GM04503 (cell line): Measurements from ENCODE around the gene RAB40C.
"Not testable (repeated sequence)": the region's sequence is repeated elsewhere in the genome, so short reads cannot be mapped to it uniquely, and the experiment has no call there.

Source experiments
- DNase-seq: peaks from one replicate; pipeline ENCODE4 v3.0.0-alpha.2; 2012; ENCODE audit warnings: low read depth

The RAB40C gene

GRCh38 chr16:590815-591200, 942 bp downstream of the RAB40C start:
- no peak for DNase-seq

- DNase-seq: no peak
Measured at GRCh38 chr16:591231-591630, 1.4 kb downstream of the RAB40C start.

DNA sequence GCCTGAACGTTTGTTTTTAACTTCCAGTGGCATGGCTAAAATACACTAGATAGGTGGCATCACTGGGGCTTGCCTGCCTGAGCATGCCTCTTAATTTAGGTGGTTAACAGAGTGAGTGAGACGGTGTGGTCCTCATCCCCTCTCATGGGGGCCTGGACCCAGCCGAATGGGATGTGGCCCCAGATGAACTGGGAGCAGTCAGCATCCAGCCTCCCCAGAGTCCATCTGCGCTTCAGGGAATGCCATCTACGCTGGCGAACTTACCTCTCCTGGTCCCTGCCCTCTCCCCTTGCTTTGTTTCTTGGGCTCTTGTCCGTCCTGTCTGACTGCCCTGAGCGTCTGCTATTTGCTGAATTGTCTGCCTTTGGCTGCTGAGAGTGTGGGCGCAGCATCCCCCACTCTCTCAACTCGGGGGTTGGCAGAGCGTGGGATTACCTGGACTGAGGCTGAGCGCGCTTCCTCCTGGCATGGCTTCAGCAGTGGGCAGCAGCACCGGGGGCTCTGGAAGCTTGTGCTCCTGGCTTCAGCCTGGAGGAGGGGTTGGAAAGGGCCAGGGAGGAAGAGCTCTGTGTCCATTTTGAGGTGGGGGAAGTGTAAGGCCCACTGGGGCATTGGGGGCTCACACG, 2.1 kb downstream of the RAB40C start:
- no peak for DNase-seq

DNA sequence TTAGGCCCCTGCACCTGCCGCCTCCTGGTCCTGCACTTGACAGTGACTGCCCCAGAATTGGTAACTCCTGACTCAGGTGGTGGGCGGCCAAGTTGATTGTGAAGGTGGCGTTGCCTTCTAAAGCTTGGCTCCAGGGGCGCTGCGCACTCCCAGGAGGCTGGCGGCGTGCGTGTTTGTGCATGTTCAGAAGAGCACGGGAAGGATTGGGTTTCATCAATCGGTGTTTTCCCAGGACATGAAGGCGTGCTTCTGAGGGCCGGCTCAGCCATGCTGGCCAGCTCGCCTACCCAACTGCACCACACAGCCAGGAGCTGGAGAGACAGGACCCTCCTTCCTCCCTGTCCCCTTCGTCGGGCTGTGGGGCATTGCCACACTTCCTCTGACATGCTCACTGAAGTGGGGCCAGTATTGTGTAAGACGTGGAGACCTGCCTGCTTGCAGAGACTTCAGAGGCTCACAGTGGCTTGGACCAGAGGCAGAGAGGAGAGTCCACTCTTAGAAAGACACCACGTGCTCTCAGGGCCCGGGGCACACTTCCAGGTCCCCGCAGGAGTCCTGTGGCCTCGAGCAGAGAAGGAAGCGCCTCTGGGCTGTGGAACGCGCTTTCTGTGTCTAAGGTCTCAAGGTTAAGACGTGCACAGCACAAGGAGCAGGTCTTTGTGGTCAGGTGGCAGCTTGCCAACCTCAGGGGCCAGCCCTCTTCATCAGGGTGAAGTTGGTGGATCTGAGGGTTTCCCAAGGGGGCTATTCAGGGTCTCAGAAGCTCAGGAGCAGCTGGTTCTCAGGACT, 2.8 kb downstream of the RAB40C start:
- DNase-seq: no peak

GRCh38 chr16:593406-593805, 3.5 kb downstream of the RAB40C start:
- no peak for DNase-seq

- DNase-seq: no peak
Measured at GRCh38 chr16:593807-594206, 3.9 kb downstream of the RAB40C start.

DNA sequence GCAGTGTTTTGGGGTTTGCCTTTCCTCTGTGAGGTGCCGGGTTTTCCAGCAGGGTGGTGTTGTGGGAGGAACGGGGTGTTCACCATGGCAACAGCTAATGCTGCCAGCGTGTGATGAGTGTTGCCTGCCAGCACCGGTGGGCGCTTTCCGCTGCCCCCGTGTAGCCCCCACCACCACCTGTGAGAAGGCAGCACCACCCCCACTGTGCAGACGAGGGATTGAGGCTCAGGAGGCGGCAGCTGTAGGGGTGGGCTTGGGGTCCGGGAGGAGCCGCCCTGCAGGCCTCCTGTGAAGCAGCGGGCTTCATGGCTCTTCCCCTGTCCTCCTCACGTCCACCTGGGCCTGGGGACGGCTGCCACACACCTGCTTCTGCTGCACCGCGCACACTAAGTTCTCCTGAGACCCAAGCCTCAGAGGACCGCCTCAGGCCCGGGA, 5.2 kb downstream of the RAB40C start:
- DNase-seq: no peak

GRCh38 chr16:595942-596735, 6.3 kb downstream of the RAB40C start:
- DNase-seq: no peak

DNA sequence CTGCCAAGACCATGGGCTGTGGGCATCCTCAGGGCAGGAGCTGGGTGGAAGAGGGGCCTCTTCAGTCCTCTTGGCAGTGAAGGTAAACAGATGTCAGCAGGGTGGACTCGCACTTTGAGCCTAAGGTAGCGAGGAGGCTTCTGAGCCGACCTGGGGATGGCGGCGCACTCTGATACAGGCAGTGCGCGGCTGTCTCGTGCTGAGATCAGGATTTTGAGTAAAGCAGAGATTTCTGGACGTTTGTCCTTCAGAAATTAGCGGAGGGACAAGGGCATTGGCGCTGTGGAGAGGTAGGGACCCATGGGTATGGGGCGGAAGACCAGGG, 6.8 kb downstream of the RAB40C start:
- no peak for DNase-seq

DNA sequence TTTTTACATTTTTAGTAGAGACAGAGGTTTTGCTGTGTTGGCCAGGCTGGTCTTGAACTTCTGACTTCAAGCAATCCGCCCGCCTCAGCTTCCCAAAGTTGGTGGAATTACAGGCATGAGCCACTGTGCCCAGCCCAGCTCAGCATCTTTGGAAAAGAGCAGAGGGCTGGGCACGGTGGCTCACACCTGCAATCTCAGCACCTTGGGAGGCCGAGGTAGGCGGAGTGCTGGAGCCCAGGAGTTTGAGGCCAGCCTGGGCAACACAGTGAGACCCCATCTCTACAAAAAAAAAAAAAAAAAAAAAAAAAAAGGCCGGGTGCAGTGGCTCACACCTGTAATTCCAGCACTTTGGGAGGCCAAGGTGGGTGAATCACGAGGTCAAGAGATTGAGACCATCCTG, 7.8 kb downstream of the RAB40C start:
- DNase-seq: not testable (repeated sequence)

GRCh38 chr16:598823-599739, 9.2 kb downstream of the RAB40C start:
- no peak for DNase-seq

DNA sequence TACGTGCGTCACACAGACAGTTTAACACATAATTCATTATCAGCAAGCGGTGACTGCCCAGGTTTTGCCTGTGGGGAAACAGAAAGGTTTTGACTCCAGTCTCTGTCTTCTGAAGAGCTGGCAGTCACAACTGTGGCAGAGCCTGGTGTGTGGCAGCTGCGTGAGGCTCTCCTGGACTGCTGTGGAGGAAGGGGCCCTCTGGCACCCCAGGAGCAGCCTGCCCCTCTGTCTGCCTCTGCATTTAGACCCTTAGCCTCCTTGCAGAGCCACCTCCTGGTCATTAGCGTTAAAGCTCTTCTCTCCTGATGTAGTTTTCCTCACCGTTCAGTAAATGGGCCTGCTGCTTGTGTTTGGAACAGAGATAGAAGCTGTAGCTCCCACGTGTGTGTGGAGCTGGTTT, 10.9 kb downstream of the RAB40C start:
- no peak for DNase-seq

DNA sequence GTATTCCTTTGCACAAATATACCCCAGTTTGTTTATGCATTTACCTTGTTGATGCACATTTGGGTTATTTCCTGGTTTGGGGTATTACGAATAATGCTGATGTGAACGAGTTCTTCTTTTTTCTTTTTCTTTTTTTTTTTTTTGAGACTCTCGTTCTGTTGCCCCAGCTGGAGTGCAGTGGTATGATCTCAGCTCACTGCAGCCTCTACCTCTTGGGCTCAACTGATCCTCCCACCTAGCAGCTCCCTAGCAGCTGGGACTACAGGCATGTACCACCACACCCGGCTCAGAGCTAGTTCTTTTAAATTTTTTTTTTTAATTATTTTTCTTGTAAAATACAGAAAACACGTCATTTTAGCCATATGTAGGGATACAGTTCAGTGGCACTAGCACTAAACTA, 14.1 kb downstream of the RAB40C start:
- no peak for DNase-seq

GRCh38 chr16:606656-607307, 16.9 kb downstream of the RAB40C start:
- no peak for DNase-seq

GRCh38 chr16:608019-608418, 18.2 kb downstream of the RAB40C start:
- DNase-seq: no peak

- DNase-seq: no peak
Measured at GRCh38 chr16:609316-609715, 19.4 kb downstream of the RAB40C start.

DNA sequence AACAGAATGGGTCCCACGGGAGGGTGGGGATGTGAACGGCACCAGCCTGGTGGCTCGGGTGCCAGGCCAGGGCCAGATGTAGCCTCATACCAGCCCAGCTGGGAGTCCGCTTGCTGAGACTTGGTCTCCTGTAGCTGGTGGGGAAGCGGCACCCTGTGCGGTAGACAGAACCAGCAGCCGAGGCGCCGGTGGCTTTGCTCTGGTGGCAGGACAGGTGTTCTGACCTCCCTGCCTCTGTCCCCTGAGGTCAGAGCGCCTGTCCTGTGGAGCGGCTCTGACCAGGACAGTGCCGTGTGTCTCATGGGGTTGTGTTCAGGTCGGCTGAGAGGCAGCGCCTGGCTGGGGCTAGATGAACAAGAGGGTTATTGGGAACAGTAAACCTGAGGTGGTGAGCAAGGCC, 20.1 kb downstream of the RAB40C start:
- DNase-seq: no peak

DNA sequence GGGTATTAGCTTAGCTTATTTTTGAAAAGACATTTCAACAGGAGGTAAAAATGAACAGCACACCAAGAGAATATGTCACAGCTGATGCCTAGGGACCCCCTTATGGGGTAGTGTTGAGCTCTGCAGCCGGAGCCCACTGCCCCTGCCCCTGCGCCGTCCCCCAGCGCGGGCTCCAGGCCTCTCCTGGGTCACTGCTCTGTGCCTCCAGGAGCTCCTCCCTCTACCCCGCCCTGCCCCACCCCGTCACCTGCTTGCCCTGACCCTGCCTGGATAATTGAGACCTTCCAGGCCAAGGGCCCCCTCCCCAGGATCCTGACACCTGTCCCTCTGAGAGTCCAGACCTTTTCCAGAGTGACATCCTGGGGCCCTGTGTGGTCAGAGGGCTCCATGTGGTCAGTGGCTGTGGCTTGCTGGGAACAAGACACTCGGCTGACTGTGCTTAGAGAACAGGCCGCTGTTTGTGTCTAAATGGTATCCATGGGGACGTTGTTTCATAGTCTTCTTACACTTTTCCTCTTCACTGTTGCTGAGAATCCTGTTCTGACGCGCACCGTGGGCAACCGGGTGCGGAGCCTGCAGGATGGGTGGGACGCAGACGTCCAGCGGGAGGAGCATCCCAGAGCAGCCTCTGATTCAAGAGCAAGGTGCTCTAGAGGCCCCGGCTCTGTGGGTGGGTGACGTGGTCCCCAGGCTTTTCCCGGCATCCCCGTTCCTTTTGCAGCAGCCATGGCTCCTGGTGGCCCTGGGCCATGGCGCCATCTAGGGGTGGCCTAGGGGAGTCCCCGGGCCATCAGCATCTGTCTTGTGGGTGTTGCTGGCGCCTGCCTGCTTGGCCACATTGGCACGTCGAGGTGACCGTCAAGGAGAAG, 20.9 kb downstream of the RAB40C start:
- no peak for DNase-seq

DNA sequence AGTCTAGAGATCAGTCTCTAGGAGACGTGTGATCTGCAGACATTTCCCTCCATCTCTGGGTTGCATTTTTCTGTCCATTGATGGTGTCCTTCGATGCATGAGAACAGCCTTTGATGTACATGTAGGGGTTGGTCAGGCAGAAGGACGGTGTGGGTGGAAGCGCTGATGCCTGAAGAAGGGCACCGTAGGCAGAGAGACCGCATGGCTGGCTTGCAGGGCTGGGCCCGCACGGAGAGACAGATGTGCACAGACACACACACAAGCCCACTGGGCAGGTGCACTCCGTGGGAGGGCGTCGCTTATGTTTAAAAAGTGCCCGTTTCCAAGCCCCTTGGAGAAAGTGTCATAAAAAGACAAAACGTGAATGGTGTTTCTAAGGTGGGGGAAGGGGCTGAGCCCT, 25.3 kb downstream of the RAB40C start:
- no peak for DNase-seq

DNA sequence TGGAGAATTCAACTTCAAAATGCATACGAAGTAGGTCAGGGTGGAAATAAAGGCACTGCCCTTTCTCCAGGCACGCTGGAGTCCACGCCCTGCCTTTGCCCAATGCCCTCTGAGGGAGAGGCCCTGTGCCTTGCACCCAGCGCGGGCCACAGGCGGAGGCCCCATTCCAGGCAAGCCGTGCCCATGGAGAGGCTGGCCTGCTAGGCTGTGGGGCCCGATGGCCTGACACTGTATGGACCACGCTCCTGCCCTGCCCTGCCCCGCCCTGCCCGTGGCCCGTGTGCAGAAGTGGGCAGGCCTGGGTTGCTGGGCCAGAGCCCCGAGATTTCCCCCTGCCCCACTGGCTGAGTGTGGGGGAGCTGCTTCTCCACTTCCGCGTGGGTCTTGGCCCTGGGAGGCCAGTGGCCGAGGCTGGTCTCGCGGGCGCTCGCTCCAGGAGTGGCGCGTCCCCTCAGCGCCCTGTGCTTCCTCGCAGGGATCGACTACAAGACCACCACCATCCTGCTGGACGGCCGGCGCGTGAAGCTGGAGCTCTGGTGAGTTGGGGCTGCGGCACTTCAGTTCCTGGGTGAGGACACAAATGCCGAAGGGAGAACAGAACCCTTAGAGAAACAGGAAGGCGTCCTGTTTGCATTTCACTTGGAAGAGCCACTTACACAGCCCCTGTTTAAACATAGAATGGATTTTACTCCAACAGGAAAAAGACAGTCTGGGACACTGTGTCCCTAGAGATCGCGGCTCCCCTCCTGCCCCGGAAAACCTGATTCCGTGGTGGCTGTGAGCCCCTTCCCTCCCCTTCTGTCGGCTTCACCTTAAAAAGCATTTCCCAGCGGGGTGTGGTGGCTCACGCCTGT, 27.1 kb downstream of the RAB40C start:
- no peak for DNase-seq
